ENCODE results near the gene PRPF40B.

GRCh38 chr12:49618576-49618975 is 4.8 kb upstream of the PRPF40B start:
- TF ChIP-seq POLR2A (IDR thresholded peaks at IDR 0.05; ENCODE audit: low read length), result no peak
- no peak for TF ChIP-seq GATA1 (IDR thresholded peaks at IDR 0.05; ENCODE audit: low read depth, low read length)
